Measurements from ENCODE around the gene SAMHD1.
"Not testable (repeated sequence)": the region's sequence is repeated elsewhere in the genome, so short reads cannot be mapped to it uniquely, and the experiment has no call there.

The SAMHD1 gene

GRCh38 chr20:36951979-36952738 lies 651 bp upstream of the SAMHD1 start:
- no peak for DNase-seq

- DNase-seq, result no peak
These were observed 902 bp downstream of the SAMHD1 start for GRCh38 chr20:36950414-36951197.

DNA sequence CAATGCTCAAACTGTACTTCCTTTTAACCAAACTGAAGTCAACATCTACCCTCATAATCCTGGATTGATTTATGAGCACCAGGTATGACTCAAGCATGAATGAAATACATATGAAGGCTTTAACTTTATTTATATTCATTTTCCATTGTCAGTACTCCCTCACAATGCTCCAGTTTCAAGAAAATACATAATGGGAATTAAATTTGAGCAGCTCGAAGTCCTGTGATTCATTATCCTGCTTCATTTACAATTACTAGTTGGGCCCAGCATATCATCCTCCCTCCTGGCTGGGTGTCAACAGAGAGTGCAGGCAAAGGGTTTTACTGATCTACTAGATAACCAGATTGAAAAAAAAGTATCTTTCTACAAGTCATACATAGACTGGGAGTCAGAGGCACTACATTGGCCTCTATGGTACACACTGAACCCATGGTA lies 10.1 kb downstream of the SAMHD1 start:
- DNase-seq, result no peak

DNA sequence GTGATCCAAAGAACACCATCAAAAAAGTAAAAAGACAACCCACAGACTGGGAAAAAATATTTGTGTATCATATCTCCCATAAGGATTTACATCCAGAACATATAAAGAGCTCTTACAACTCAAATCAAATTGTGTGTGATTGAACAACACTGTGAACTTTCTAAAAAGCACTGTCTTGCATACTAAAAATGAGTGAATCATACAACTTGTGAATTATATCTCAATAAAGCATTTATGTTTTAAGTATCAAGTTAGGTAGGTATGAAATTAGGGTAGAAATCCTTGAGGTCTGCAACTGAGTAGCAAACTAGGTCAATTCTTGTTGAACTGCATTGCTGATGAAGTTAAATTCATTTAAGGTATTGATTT lies 14.1 kb downstream of the SAMHD1 start:
- DNase-seq, result no peak

DNA sequence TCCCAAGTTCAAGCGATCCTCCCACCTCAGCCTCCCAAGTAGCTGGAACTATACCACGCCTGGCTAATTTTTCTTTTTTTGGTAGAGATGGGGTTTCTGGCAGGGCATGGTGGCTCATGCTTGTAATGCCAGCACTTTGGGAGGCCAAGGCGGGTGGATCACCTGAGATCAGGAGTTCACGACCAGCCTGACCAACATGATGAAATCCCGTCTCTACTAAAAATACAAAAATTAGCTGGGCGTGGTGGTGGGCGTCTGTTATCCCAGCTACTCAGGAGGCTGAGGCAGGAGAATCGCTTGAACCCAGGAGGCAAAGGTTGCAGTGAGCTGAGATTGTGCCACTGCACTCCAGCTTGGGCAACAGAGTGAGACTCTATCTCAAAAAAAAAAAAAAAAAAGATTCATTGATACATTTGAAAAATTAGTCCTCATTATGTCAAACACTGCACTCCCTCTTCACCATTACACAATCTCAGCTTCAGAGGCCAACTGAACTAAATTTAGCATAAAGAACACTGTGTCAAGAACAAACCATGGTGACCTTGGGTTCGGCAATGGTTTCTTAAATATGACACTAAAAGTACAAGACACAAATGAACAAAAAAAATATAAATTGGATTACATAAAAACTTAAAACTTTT lies 14.6 kb downstream of the SAMHD1 start:
- not testable (repeated sequence) for DNase-seq

- DNase-seq, result no peak
These were observed 15.2 kb downstream of the SAMHD1 start for GRCh38 chr20:36936341-36936740.

DNA sequence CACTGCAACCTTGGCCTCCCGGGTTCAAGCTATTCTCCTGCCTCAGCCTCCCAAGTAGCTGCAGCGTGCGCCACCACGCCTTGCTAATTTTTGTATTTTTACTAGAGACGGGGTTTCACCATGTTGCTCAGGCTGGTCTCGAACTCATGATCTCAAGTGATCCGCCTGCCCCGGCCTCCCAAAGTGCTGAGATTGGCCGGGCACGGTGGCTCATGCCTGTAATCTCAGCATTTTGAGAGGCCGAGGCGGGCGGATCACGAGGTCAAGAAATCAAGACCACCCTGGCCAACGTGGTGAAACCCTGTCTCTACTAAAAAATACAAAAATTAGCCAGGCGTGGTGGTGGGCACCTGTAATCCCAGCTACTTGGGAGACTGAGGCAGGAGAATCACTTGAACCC lies 17.9 kb downstream of the SAMHD1 start:
- DNase-seq, result not testable (repeated sequence)

- no peak for DNase-seq
These were observed 18.8 kb downstream of the SAMHD1 start for GRCh38 chr20:36932476-36933426.

DNA sequence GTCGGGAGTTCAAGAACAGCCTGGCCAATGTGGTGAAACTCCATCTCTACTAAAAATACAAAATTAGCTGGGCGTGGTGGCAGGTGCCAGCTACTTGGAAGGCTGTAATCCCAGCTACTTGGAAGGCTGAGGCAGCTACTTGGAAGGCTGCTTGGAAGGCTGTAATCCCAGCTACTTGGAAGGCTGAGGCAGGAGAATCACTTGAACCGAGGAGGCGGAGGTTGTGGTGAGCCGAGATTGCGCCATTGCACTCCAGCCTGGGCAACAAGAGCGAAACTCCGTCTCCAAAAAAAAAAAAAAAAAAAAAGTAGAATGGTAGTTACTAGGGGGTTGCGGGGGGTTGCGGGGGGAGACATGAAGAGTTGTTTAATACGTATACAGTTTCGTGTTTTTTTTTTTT lies 19.4 kb downstream of the SAMHD1 start:
- not testable (repeated sequence) for DNase-seq

GRCh38 chr20:36929691-36930090 lies 21.8 kb downstream of the SAMHD1 start:
- no peak for DNase-seq

DNA sequence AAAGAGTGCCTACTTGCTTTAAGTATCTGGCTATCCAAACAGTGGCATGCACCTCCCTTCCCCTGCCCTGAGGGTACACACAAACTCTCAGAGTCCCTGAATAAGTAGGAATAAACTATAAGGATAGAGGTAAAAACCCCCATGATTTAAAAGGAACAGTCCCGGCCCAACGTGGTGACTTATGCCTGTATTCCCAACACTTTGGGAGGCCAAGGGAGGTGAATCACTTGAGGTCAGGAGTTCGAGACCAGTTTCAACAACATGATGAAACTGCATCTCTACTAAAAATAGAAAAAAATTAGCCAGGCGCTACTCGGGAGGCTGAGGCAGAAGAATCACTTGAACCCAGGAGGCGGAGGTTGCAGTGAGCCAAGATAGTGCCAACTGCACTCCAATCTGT lies 22.2 kb downstream of the SAMHD1 start:
- no peak for DNase-seq

- DNase-seq, result no peak
These were observed 23.8 kb downstream of the SAMHD1 start for GRCh38 chr20:36927704-36928103.

DNA sequence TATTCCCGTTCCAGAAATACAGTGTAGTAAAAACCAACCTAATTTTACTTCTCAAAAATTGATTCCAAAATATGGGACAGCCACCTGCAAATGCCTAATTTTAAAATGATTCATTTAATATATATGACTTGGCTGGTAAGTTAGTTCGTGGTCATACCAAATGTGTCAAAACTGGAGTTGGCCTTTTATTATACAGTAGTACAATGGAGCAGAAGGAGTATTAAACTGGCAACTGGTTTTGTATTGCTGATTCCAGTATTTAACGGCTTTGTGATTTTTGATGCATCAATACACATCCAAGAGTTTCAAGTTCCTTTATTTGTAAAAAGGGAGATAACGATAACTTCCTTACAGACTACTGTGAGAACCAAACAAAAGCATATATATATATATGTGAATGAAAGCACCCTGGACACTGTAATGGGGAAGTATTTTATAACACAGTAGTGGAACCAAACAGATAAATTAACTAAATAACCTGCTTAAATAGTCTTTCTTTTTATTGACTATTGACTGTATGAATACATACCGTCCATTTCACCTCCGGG lies 24.8 kb downstream of the SAMHD1 start:
- DNase-seq, result no peak

- no peak for DNase-seq
These were observed 26.3 kb downstream of the SAMHD1 start for GRCh38 chr20:36925234-36925633.

DNA sequence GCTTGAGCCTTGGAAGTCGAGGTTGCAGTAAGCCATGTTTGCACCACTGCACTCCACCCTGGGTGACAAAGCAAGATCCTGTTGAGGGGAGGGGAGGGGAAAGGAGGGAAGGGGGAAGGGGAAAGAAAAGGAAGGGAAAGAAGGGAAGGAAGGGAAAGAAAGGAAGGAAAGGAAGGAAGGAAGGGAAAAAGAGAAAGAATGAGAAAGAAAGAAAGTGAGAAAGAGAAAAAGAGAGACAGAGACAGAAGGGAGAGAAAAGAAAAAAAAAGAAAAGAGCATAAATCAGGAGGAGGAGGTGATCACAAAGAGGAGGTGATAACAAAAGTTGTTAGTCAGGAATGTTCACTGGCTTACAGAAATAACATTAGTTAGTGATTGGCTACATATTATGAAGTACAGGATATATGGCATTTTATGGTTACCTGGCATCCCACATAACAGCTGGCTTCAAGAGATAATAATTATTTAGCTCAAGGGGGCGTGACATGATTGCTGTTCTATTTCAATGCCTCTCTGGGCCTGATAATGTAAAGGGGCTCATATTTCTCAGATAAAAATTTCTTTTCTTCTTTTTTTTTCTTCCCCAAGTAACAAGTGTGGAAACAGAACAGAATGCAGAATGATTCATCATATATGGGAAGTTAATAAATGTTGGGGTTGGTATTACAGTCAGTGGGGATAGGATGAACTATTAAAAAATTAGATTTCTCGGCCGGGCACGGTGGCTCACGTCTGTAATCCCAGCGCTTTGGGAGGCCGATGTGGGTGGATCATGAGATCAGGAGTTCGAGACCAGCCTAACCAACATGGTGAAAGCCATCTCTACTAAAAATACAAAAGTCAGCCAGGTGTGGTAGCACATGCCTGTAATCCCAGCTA lies 27.1 kb downstream of the SAMHD1 start:
- DNase-seq, result no peak

- no peak for DNase-seq
These were observed 31.2 kb downstream of the SAMHD1 start for GRCh38 chr20:36920334-36920730.

DNA sequence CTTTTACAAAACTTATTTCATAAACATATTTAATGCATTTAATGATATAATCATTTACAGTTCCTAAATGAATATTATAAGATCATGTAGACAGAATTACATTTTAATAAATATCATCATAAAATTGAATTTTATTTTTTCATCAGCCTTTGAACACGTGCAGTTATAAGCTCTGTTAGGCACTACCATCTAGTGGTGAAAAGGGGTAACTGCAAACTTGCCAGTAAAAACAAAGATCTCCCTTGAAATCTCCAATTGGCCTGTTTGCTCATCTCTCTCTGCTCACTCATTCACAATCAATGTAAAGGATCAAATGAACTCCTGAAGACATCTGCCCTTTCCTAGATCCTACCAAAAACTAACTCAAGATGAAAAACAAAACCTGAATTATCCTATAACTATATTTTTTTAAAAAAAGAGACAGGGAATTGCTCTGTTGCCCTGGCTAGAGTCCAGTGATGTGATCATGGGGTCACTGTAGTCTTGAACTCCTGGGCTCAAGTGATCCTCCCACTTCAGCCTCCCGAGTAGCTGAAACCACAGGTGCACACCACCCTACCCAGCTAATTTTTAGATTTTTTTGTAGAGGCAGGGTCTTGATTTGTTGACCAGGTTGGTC lies 31.7 kb downstream of the SAMHD1 start:
- peak; percentile 17 for DNase-seq

GRCh38 chr20:36917943-36918342 lies 33.6 kb downstream of the SAMHD1 start:
- no peak for DNase-seq

DNA sequence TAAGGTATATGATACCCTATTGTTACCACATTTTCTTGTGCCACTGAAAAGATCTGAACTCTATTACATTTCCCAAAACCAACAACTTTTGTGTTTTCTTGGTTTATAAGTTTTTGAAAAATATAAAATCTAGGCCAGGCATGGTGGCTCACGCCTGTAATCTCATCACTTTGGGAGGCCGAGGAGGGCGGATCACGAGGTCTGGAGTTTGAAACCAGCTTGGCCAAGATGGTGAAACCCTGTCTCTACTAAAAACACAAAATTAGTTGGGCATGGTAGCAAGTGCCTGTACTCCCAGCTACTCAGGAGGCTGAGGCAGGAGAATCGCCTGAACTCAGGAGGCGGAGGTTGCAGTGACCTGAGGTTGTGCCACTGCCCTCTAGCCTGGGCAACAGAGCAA lies 34.3 kb downstream of the SAMHD1 start:
- no peak for DNase-seq

DNA sequence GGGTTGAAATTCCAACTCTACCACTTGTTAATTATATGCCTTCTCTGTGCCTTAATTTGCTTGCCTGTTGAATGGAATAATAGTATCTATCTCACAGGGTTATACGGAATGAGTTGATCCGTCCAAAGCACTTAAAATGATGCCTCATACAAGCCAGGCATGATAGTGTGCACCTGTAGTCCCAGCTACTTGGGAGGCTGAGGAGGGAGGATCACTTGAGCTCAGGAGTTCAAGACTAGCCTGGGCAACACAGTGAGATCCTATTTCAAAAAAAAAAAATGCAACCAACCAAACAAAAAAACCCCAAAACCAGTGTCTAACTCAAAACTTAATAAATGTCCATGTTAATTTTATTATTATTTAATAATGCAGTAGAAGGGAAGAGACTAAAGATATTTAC lies 35.3 kb downstream of the SAMHD1 start:
- no peak for DNase-seq

DNA sequence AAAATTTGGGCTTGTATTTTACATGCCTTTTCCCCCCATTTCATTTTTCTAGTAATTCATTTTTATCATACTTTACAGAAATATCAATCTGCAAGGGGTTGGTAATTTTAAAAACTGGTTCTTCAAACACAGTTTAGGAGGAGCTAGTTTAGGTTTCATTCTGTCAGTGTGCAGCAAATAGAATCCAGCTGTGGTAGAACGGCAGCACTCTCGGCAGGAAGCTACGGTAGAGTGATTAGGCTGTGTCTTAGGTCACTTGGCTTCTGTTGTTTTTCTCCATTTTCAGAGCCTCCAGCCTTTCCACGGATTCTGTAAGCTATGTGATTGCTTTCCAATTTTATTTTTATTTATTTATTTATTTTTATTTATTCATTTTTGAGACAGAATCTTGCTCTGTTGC lies 42.9 kb downstream of the SAMHD1 start:
- no peak for DNase-seq
